ENCODE measurements around the gene MRFAP1L1.
A peak's percentile ranks its signal among the peaks of the same experiment; 100 is the strongest.
"Not testable (repeated sequence)": the region's sequence is repeated elsewhere in the genome, so short reads cannot be mapped to it uniquely, and the experiment has no call there.

The MRFAP1L1 gene

GRCh38 chr4:6686104-6686787, 23.4 kb downstream of the MRFAP1L1 start:
- DNase-seq, result no peak

GRCh38 chr4:6684656-6685055, 25.0 kb downstream of the MRFAP1L1 start:
- DNase-seq, result no peak

- DNase-seq, result no peak
Observed at GRCh38 chr4:6682862-6683590, 26.6 kb downstream of the MRFAP1L1 start.

GRCh38 chr4:6681191-6681590, 28.5 kb downstream of the MRFAP1L1 start:
- no peak for DNase-seq

- DNase-seq, result no peak
Observed at GRCh38 chr4:6680372-6681034, 29.2 kb downstream of the MRFAP1L1 start.

GRCh38 chr4:6676722-6677558, 32.7 kb downstream of the MRFAP1L1 start:
- no peak for DNase-seq

- peak; percentile 24 for DNase-seq
Observed at GRCh38 chr4:6674500-6675149, 35.0 kb downstream of the MRFAP1L1 start.

GRCh38 chr4:6673660-6674499, 35.8 kb downstream of the MRFAP1L1 start:
- peak; percentile 96 for DNase-seq

- peak; percentile 35 for DNase-seq
Observed at GRCh38 chr4:6673191-6673659, 36.4 kb downstream of the MRFAP1L1 start.

- not testable (repeated sequence) for DNase-seq
Observed at GRCh38 chr4:6672541-6673190, 37.0 kb downstream of the MRFAP1L1 start.

GRCh38 chr4:6672131-6672530, 37.5 kb downstream of the MRFAP1L1 start:
- DNase-seq, result no peak

- DNase-seq, result no peak
Observed at GRCh38 chr4:6671648-6672047, 38.0 kb downstream of the MRFAP1L1 start.

- DNase-seq, result no peak
Observed at GRCh38 chr4:6668391-6668790, 41.3 kb downstream of the MRFAP1L1 start.

GRCh38 chr4:6665320-6665654, 44.4 kb downstream of the MRFAP1L1 start:
- no peak for DNase-seq

- no peak for DNase-seq
Observed at GRCh38 chr4:6663596-6664393, 45.9 kb downstream of the MRFAP1L1 start.

- no peak for DNase-seq
Observed at GRCh38 chr4:6662591-6662990, 47.1 kb downstream of the MRFAP1L1 start.

- no peak for DNase-seq
Observed at GRCh38 chr4:6660430-6660829, 49.2 kb downstream of the MRFAP1L1 start.

- no peak for DNase-seq
Observed at GRCh38 chr4:6659897-6660296, 49.8 kb downstream of the MRFAP1L1 start.

- DNase-seq, result peak; percentile 12
Observed at GRCh38 chr4:6658597-6659075, 51.0 kb downstream of the MRFAP1L1 start.

GRCh38 chr4:6658209-6658595, 51.5 kb downstream of the MRFAP1L1 start:
- DNase-seq, result no peak

Measured in fibroblast of upper back skin (primary cell).